ENCODE data around the gene RHD. TPM values are rescaled to one million over a fixed set of nuclear protein-coding genes. Genes with fewer than 3 reads are reported as not detected.

The RHD gene
- total RNA-seq, 6 experiments from 2014 or later: 0.22 to 0.58 (median 0.51) TPM; not detected in 3

GRCh38 chr1:25243907-25244306, 28.4 kb upstream of the RHD start:
- Histone ChIP-seq H3K27ac (no peak overlapping the region), H3K4me1 (peaks cover 0 to 36% (median 18%) of the 10 kb centered on the region in 4 donors), H3K27me3 (no peaks in the 10 kb centered on the region), H3K36me3 (peaks cover 11 to 45% (median 27%) of the 10 kb centered on the region in 4 donors), H3K4me3 (no peak overlapping the region), H3K9me3 (no peaks in the 10 kb centered on the region)
- DNase-seq (no peak), ATAC-seq (no peak)
- intact Hi-C loops (cut with DNase I): no loop called here
- TF ChIP-seq CTCF (IDR thresholded peaks at IDR 0.05) (no peak), POLR2A (IDR thresholded peaks at IDR 0.05) (no peak)
- 51% methylated on average over 6 of the region's 6 CpGs for WGBS (ENCODE audit: insufficient coverage, low coverage, low lambda C conversion rate, missing lambda C conversion rate)

GRCh38 chr1:25245393-25245792, 26.9 kb upstream of the RHD start:
- H3K4me1 ChIP-seq: peaks cover 0 to 33% (median 14%) of the 10 kb centered on the region in 4 donors
- no peaks in the 10 kb centered on the region for H3K27me3 ChIP-seq
- ATAC-seq: no peak
- peaks cover 11 to 45% (median 27%) of the 10 kb centered on the region in 4 donors for H3K36me3 ChIP-seq
- no peak for TF ChIP-seq CTCF (IDR thresholded peaks at IDR 0.05)
- TF ChIP-seq POLR2A (IDR thresholded peaks at IDR 0.05): no peak
- 74% methylated on average over 5 of the region's 5 CpGs for WGBS (ENCODE audit: insufficient coverage, low coverage, low lambda C conversion rate, missing lambda C conversion rate)
- no peak overlapping the region for H3K27ac ChIP-seq
- H3K4me3 ChIP-seq: peak overlapping the region; percentile 80 to 91 (median 87)
- DNase-seq: no peak
- no peaks in the 10 kb centered on the region for H3K9me3 ChIP-seq
- intact Hi-C loops (cut with DNase I): no loop called here

DNA sequence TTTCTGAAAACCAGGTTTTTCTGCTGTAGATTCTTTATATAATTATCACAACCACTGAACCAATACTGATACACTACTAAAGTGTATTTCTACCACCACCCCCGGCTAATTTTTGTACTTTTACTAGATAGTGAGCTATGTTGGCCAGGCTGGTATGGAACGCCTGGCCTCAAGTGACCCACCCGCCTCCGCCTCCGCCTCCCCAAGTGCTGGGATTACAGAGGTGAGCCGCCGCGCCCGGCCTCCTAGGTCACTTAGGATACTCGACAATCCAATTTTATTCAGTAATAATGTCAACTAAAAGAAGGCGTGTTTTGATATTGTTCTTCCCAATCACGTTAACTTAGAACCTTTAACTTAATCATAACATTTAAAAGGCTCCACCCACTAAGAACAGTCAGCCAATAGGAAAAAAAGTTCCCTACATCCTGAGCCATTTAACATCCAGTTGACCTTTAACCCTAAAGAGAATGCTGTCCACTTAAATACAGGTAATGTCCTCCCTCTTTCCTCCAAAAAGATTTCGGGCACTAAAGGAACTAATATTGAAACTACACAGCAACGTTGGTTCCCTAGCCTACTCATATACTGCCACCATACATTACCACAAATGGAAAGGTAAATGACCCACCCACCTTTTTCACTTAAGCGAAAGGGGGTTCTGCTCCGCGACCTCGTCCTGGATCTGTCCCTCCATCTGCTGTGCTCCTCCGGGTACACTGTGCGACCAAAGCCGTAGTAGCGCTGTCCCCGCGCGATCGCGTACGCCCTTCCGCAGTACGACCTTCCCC, 26.3 kb upstream of the RHD start:
- TF ChIP-seq CTCF (IDR thresholded peaks at IDR 0.05) (no peak), POLR2A (IDR thresholded peaks at IDR 0.05) (no peak)
- Histone ChIP-seq H3K36me3 (peaks cover 11 to 45% (median 27%) of the 10 kb centered on the region in 4 donors), H3K27me3 (no peaks in the 10 kb centered on the region), H3K4me3 (peak overlapping the region; percentile 80 to 91 (median 87)), H3K9me3 (no peaks in the 10 kb centered on the region), H3K27ac (peak overlapping the region in 2 of 3 donors; percentile 93 to 98), H3K4me1 (peaks cover 0 to 27% (median 11%) of the 10 kb centered on the region in 4 donors)
- intact Hi-C loops (cut with DNase I): no loop called here
- WGBS (ENCODE audit: insufficient coverage, low coverage, low lambda C conversion rate, missing lambda C conversion rate): 31% methylated on average over 18 of the region's 30 CpGs
- DNase-seq (no peak), ATAC-seq (peak in 2 of 4 donors; percentile 16 to 17)

GRCh38 chr1:25246600-25247023, 25.7 kb upstream of the RHD start:
- no peaks in the 10 kb centered on the region for H3K9me3 ChIP-seq
- WGBS (ENCODE audit: insufficient coverage, low coverage, low lambda C conversion rate, missing lambda C conversion rate): no CpG with 5 or more reads among the region's 53 CpGs
- H3K4me1 ChIP-seq: peaks cover 0 to 24% (median 9%) of the 10 kb centered on the region in 4 donors
- ATAC-seq (peak in 3 of 4 donors; percentile 1 to 2 (median 1)), DNase-seq (peak in 2 of 3 donors; percentile 51 to 60)
- H3K27me3 ChIP-seq: no peaks in the 10 kb centered on the region
- TF ChIP-seq POLR2A (IDR thresholded peaks at IDR 0.05) (no peak), CTCF (IDR thresholded peaks at IDR 0.05) (no peak)
- peak overlapping the region; percentile 80 to 91 (median 87) for H3K4me3 ChIP-seq
- intact Hi-C loops (cut with DNase I): no loop called here
- H3K27ac ChIP-seq: peak overlapping the region; percentile 93 to 98 (median 95)
- peaks cover 11 to 40% (median 26%) of the 10 kb centered on the region in 4 donors for H3K36me3 ChIP-seq

All from right lobe of liver (tissue), 6 donors.